ENCODE results near the gene TSPAN11. TPM values are rescaled to one million over a fixed set of nuclear protein-coding genes. Genes with fewer than 3 reads are reported as not detected.

The TSPAN11 gene
- total and polyA plus RNA-seq, 10 donors = 0.26 to 4.1 (median 1.4) TPM

DNA sequence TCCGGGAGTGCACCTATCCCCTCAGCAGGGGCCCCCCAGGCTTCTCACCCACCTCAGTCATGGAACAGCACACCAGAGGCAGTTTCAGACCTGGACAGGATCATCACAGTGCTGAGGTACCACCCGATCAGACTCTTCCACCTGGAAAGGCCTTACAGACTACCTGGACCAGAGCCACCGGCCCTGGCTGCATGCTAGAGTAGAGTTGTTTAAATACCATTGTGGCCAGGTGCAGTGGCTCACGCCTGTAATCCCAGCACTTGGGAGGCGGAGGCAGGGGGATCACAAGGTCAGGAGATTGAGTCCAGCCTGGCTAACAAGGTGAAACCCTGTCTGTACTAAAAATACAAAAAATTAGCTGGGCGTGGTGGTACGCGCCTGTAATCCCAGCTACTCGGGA lies 61.5 kb downstream of the TSPAN11 start:
- Histone ChIP-seq H3K9me3 (no peaks in the 10 kb centered on the region), H3K4me1 (peaks cover 0 to 27% (median 4%) of the 10 kb centered on the region in 6 donors), H3K27me3 (replicated peaks in 1 of 7) (no peaks in the 10 kb centered on the region), H3K4me3 (no peak overlapping the region), H3K27ac (no peak overlapping the region), H3K36me3 (no peaks in the 10 kb centered on the region)
- intact Hi-C loops (cut with DNase I; ENCODE audit: low total_unique reads) = no loop called here
- WGBS, 5 donors = 89 to 97% (median 92%) methylated on average over 9 of the region's 9 CpGs
- DNase-seq = no peak
- no peak for TF ChIP-seq POLR2A (IDR thresholded peaks at IDR 0.05)
- TF ChIP-seq POLR2AphosphoS5 (IDR thresholded peaks at IDR 0.05) = no peak
- TF ChIP-seq, protein P1, sequence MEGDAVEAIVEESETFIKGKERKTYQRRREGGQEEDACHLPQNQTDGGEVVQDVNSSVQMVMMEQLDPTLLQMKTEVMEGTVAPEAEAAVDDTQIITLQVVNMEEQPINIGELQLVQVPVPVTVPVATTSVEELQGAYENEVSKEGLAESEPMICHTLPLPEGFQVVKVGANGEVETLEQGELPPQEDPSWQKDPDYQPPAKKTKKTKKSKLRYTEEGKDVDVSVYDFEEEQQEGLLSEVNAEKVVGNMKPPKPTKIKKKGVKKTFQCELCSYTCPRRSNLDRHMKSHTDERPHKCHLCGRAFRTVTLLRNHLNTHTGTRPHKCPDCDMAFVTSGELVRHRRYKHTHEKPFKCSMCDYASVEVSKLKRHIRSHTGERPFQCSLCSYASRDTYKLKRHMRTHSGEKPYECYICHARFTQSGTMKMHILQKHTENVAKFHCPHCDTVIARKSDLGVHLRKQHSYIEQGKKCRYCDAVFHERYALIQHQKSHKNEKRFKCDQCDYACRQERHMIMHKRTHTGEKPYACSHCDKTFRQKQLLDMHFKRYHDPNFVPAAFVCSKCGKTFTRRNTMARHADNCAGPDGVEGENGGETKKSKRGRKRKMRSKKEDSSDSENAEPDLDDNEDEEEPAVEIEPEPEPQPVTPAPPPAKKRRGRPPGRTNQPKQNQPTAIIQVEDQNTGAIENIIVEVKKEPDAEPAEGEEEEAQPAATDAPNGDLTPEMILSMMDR (IDR thresholded peaks at IDR 0.05 in 8 of 11, conservative IDR thresholded peaks at IDR 0.05 in 3 of 11) = no peak

DNA sequence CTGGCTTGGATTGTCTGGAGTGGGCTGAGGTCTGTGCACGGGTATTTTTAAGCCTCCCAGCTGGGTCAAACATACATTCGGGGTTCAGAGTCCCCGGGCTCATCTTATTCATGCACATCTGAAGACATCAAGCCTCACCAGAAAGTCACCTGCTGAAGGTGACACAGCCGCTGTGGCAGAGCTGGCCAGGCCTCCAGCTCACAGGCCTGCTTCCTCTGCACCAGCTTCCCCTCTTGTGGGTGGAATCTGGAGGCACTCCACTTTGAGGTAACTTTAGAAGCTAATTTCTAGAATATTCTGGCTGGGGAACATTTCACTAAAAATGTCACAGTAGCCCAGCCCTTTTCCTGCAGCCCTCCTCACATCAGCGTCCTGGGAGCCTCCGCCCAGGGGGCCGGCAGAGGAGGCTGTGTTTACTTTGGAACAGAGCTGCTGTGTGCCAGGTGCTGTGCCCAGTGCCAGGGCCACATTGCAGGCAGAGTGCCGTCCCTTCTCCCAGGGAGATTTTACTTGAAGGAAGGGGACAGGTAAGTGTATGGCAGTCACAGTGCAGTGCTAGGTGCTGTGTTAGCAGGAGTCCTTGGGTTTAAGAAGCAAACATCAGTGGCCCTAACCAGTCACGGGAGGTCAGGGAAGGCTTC lies 62.2 kb downstream of the TSPAN11 start:
- WGBS, 5 donors = 53 to 59% (median 57%) methylated on average over 6 to 9 of the region's 9 CpGs
- no peaks in the 10 kb centered on the region for H3K27me3 ChIP-seq (replicated peaks in 1 of 7)
- H3K9me3 ChIP-seq = no peaks in the 10 kb centered on the region
- peaks cover 0 to 28% (median 5%) of the 10 kb centered on the region in 6 donors for H3K4me1 ChIP-seq
- TF ChIP-seq, protein P1 (IDR thresholded peaks at IDR 0.05 in 8 of 11, conservative IDR thresholded peaks at IDR 0.05 in 3 of 11) = no peak
- TF ChIP-seq POLR2AphosphoS5 (IDR thresholded peaks at IDR 0.05) (no peak), POLR2A (IDR thresholded peaks at IDR 0.05) (no peak)
- no peak overlapping the region for H3K4me3 ChIP-seq
- H3K36me3 ChIP-seq = no peaks in the 10 kb centered on the region
- DNase-seq = no peak
- intact Hi-C loops (cut with DNase I; ENCODE audit: low total_unique reads) = no loop called here
- peak overlapping the region in 2 of 8 donors; percentile 11 to 19 for H3K27ac ChIP-seq

DNA sequence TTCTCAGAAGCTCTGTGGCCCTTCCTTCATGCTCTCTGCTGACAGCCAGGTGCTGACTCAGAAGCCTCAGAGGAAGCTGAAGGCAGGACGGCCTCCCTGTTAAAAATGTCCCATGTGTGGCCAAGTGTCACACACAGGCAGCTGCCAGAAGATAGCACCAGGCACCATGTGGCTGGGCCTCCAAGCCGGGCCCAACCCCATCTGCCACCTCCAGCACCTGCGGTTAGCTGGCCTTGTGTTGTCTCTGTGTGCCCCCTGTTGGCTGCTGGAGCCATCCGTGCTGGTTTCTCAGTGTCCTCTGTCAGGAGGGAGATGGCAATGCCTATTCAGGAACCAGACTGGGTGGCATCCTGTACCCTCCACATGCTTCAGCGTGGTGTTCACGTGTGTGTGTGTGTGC lies 63.2 kb downstream of the TSPAN11 start:
- H3K27me3 ChIP-seq (replicated peaks in 1 of 7) = no peaks in the 10 kb centered on the region
- H3K4me1 ChIP-seq = peaks cover 0 to 28% (median 7%) of the 10 kb centered on the region in 6 donors
- H3K4me3 ChIP-seq = no peak overlapping the region
- intact Hi-C loops (cut with DNase I; ENCODE audit: low total_unique reads) = no loop called here
- TF ChIP-seq POLR2AphosphoS5 (IDR thresholded peaks at IDR 0.05) (no peak), POLR2A (IDR thresholded peaks at IDR 0.05) (no peak)
- TF ChIP-seq, protein P1 (IDR thresholded peaks at IDR 0.05 in 8 of 11, conservative IDR thresholded peaks at IDR 0.05 in 3 of 11) = peak in 3 of 11 experiments; percentile 8 to 16 (median 9)
- no peaks in the 10 kb centered on the region for H3K36me3 ChIP-seq
- H3K27ac ChIP-seq = no peak overlapping the region
- DNase-seq = no peak
- 37 to 58% (median 47%) methylated on average over 3 to 6 of the region's 6 CpGs for WGBS, 5 donors
- H3K9me3 ChIP-seq = no peaks in the 10 kb centered on the region

DNA sequence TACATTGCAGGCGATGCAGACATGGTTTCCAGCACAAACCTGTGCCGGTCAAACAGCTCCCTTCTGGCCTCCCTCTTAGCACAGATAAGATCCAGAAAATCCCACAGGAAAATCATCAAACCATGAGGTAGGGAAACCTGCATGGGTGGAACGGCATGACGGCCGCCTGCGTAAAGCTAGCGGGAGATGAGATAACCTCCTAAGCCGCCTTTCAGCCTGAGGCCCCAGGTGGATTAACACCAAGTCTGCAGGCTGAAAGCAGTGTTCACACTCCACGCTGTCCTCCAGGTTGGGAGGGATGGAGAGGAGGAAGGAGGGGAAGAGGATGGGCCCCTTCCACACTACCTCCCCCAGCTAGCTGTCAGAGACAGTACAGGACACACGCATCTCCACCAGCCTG lies 63.8 kb downstream of the TSPAN11 start:
- DNase-seq = no peak
- TF ChIP-seq, protein P1 (IDR thresholded peaks at IDR 0.05 in 8 of 11, conservative IDR thresholded peaks at IDR 0.05 in 3 of 11) = no peak
- no peak for TF ChIP-seq POLR2A (IDR thresholded peaks at IDR 0.05)
- intact Hi-C loops (cut with DNase I; ENCODE audit: low total_unique reads) = no loop called here
- WGBS, 5 donors = 91 to 95% (median 94%) methylated on average over 10 of the region's 10 CpGs
- Histone ChIP-seq H3K36me3 (no peaks in the 10 kb centered on the region), H3K27ac (no peak overlapping the region), H3K27me3 (replicated peaks in 1 of 7) (no peaks in the 10 kb centered on the region), H3K9me3 (no peaks in the 10 kb centered on the region), H3K4me3 (no peak overlapping the region), H3K4me1 (peaks cover 0 to 28% (median 7%) of the 10 kb centered on the region in 6 donors)

All from spleen (tissue), 11 donors.